HAP-1 (cell line): ENCODE measurements around the gene ARGLU1.

Experiments
- DNase-seq, 2 experiments: peaks; one replicate each; pipeline ENCODE4 v3.0.0-alpha.2; 2016 to 2020; ENCODE audit warnings: low spot score in 2 of 2
- H3K27me3 ChIP-seq: fragments of 250-450 bp; sonication (Bioruptor Pico); 2 replicates; pipeline ENCODE4 v1.5.1; 2020; ENCODE audit warnings: low read depth, mild to moderate bottlenecking, moderate library complexity
- H3K36me3 ChIP-seq: fragments of 250-450 bp; sonication (Bioruptor Pico); replicated peaks from 2 replicates; pipeline ENCODE4 v1.5.1; 2020; ENCODE audit warnings: mild to moderate bottlenecking
- H3K4me1 ChIP-seq: fragments of 250-450 bp; sonication (Bioruptor Pico); 2 replicates; pipeline ENCODE4 v1.5.1; 2020; ENCODE audit warnings: mild to moderate bottlenecking
- H3K4me3 ChIP-seq: fragments of 250-450 bp; sonication (Bioruptor Pico); 2 replicates; pipeline ENCODE4 v1.5.1; 2020; ENCODE audit warnings: mild to moderate bottlenecking, moderate library complexity
- H3K9me3 ChIP-seq: fragments of 250-450 bp; sonication (Bioruptor Pico); 2 replicates; pipeline ENCODE4 v1.5.1; 2020; ENCODE audit warnings: mild to moderate bottlenecking, moderate library complexity
- in situ Hi-C: fragments of 300-500 bp; cut with MboI; formaldehyde crosslinking; loops from 3 replicates; pipeline ENCODE4 v1.14.3; 2020; ENCODE audit warnings: low sequenced_read_pairs, inconsistent platforms, mixed read lengths

The ARGLU1 gene

DNA sequence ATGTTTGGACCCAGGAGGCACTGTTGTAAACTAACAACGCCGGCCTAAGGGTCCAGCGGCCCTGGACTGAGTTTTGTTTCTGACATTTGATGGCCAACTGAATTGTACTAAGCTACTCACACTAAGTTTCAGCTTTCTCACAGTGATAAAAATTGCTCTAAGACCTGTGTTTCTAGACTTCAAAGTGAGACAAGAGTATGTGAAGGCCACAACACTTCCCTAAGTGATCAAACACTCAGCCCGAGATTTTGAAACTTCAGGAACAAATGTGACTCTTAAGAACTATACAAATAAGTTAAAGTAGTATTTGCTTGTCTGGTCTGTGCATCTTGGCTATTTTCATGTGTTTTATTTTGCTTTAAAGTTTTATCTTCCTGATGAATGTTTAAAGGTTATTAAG is 62.6 kb downstream of the ARGLU1 start:
- Histone ChIP-seq H3K27me3 (no peaks in the 10 kb centered on the region), H3K4me3 (no peak overlapping the region), H3K4me1 (peaks cover 28% of the 10 kb centered on the region), H3K9me3 (no peaks in the 10 kb centered on the region), H3K36me3 (no peaks in the 10 kb centered on the region)
- DNase-seq = no peak
- in situ Hi-C loops = no loop called here

- H3K4me1 ChIP-seq = peaks cover 28% of the 10 kb centered on the region
These were observed 64.0 kb downstream of the ARGLU1 start for GRCh38 chr13:106503730-106504453.

GRCh38 chr13:106503272-106503671 is 64.7 kb downstream of the ARGLU1 start:
- Histone ChIP-seq H3K36me3 (no peaks in the 10 kb centered on the region), H3K4me1 (peaks cover 25% of the 10 kb centered on the region), H3K4me3 (no peak overlapping the region), H3K9me3 (no peaks in the 10 kb centered on the region), H3K27me3 (no peaks in the 10 kb centered on the region)
- no peak for DNase-seq
- in situ Hi-C loops = no loop called here

More at GRCh38 chr13:106503730-106504453, 64.0 kb downstream of the ARGLU1 start:
- Histone ChIP-seq H3K4me3 (no peak overlapping the region), H3K27me3 (no peaks in the 10 kb centered on the region), H3K36me3 (no peaks in the 10 kb centered on the region), H3K9me3 (no peaks in the 10 kb centered on the region)
- in situ Hi-C loops = no loop called here
- DNase-seq = no peak

- H3K4me1 ChIP-seq = peaks cover 7% of the 10 kb centered on the region; the same call in 1 of the 2 replicates
- no peaks in the 10 kb centered on the region for H3K27me3 ChIP-seq
- no peak overlapping the region for H3K4me3 ChIP-seq
- no peaks in the 10 kb centered on the region for H3K36me3 ChIP-seq
- DNase-seq = no peak
- no peaks in the 10 kb centered on the region for H3K9me3 ChIP-seq
- in situ Hi-C loops = no loop called here
These were observed 67.5 kb downstream of the ARGLU1 start for GRCh38 chr13:106500445-106500844.

DNA sequence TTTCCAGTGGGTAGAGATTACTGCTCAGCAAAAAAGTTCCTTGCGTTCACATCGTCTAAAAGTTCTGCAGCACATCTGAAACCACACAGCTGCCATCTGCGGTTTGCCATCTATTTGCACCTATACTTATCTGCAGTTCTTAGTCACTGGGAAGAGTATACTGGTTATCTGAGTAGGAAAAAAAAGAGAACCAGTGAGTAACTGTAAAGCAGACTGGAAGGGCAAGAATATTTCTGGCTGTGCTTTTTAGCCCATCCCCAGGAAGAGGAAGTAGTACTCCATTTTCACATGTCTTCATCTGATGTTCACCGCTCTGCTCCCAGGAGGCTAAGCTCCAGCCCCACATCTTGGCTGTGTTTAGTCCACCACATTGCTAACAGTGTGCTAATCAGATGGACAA is 68.0 kb downstream of the ARGLU1 start:
- DNase-seq = no peak
- Histone ChIP-seq H3K9me3 (no peaks in the 10 kb centered on the region), H3K4me1 (peaks cover 7% of the 10 kb centered on the region; the same call in 1 of the 2 replicates), H3K27me3 (no peaks in the 10 kb centered on the region), H3K36me3 (no peaks in the 10 kb centered on the region), H3K4me3 (no peak overlapping the region)
- in situ Hi-C loops = no loop called here

- H3K4me1 ChIP-seq = peaks cover 7% of the 10 kb centered on the region; the same call in 1 of the 2 replicates
- no peak overlapping the region for H3K4me3 ChIP-seq
- no peaks in the 10 kb centered on the region for H3K27me3 ChIP-seq
- no peaks in the 10 kb centered on the region for H3K9me3 ChIP-seq
- H3K36me3 ChIP-seq = no peaks in the 10 kb centered on the region
- in situ Hi-C loops = no loop called here
- DNase-seq = no peak
These were observed 68.8 kb downstream of the ARGLU1 start for GRCh38 chr13:106499113-106499512.

- Histone ChIP-seq H3K27me3 (no peaks in the 10 kb centered on the region), H3K4me1 (peaks cover 7% of the 10 kb centered on the region; the same call in 1 of the 2 replicates), H3K36me3 (no peaks in the 10 kb centered on the region), H3K9me3 (no peaks in the 10 kb centered on the region), H3K4me3 (no peak overlapping the region)
- in situ Hi-C loops = no loop called here
- no peak for DNase-seq
These were observed 69.4 kb downstream of the ARGLU1 start for GRCh38 chr13:106498571-106498970.

DNA sequence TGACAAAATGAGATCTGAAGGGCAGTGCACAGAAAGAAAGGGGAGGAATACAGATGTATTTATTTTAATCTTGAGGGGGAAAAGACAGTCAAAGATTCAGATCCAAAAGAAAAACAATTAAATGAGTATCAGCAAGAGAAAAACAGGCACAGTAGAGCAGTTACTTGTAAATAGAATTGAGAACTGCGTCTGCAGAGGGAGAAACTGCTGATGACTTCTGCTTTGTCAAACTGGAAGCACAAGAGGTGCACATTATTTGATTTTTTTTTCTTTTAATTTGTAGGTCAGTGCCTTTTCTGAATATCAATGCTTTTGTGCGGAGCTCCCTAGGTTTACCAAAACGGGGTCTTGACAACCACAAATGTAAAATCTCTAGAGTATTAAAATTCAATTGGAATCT is 69.8 kb downstream of the ARGLU1 start:
- no peaks in the 10 kb centered on the region for H3K36me3 ChIP-seq
- H3K9me3 ChIP-seq = no peaks in the 10 kb centered on the region
- DNase-seq = no peak
- H3K27me3 ChIP-seq = no peaks in the 10 kb centered on the region
- H3K4me1 ChIP-seq = peaks cover 7% of the 10 kb centered on the region; the same call in 1 of the 2 replicates
- in situ Hi-C loops = no loop called here
- no peak overlapping the region for H3K4me3 ChIP-seq

DNA sequence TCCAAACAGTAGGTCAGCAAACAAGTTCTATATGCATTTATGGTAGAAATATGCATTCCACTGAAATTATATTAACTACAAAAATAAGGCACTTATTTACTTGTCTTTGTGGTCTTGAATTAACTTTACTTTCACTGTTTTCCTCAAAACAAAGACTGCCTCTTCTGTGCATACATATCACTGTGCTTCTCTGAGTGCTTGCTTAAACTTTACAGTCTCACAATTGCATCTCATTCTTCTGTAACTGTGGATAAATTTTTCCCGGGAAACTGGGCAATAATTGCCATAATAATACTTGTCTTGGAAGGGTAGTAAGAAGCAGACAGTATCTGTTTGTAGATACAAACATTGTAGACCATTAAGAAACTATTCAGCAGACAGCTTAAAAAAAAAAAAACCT is 70.9 kb downstream of the ARGLU1 start:
- no peak for DNase-seq
- in situ Hi-C loops = no loop called here
- Histone ChIP-seq H3K4me1 (peaks cover 7% of the 10 kb centered on the region; the same call in 1 of the 2 replicates), H3K27me3 (no peaks in the 10 kb centered on the region), H3K36me3 (0 out of 2 replicates have a peak, but pooled peaks cover 2% of the 10 kb centered on the region), H3K4me3 (no peak overlapping the region), H3K9me3 (no peaks in the 10 kb centered on the region)

- H3K27me3 ChIP-seq = no peaks in the 10 kb centered on the region
- peaks cover 7% of the 10 kb centered on the region; the same call in 1 of the 2 replicates for H3K4me1 ChIP-seq
- H3K36me3 ChIP-seq = peaks cover 2% of the 10 kb centered on the region; the same call in 1 of the 2 replicates
- no peak for DNase-seq
- in situ Hi-C loops = no loop called here
- no peak overlapping the region for H3K4me3 ChIP-seq
- H3K9me3 ChIP-seq = no peaks in the 10 kb centered on the region
These were observed 71.6 kb downstream of the ARGLU1 start for GRCh38 chr13:106496072-106496997.

- Histone ChIP-seq H3K4me1 (peaks cover 7% of the 10 kb centered on the region; the same call in 1 of the 2 replicates), H3K4me3 (no peak overlapping the region), H3K9me3 (no peaks in the 10 kb centered on the region), H3K27me3 (no peaks in the 10 kb centered on the region), H3K36me3 (peaks cover 2% of the 10 kb centered on the region; the same call in 1 of the 2 replicates)
- no peak for DNase-seq
- in situ Hi-C loops = no loop called here
These were observed 73.0 kb downstream of the ARGLU1 start for GRCh38 chr13:106494936-106495335.

- DNase-seq = no peak
- Histone ChIP-seq H3K9me3 (no peaks in the 10 kb centered on the region), H3K4me3 (no peak overlapping the region), H3K27me3 (no peaks in the 10 kb centered on the region), H3K4me1 (peaks cover 7% of the 10 kb centered on the region; the same call in 1 of the 2 replicates), H3K36me3 (peaks cover 2% of the 10 kb centered on the region; the same call in 1 of the 2 replicates)
- in situ Hi-C loops = no loop called here
These were observed 73.4 kb downstream of the ARGLU1 start for GRCh38 chr13:106494506-106494905.

GRCh38 chr13:106493533-106494220 is 74.3 kb downstream of the ARGLU1 start:
- Histone ChIP-seq H3K4me3 (no peak overlapping the region), H3K36me3 (peaks cover 2% of the 10 kb centered on the region; the same call in 1 of the 2 replicates), H3K9me3 (no peaks in the 10 kb centered on the region), H3K4me1 (peaks cover 7% of the 10 kb centered on the region; the same call in 1 of the 2 replicates), H3K27me3 (no peaks in the 10 kb centered on the region)
- DNase-seq = no peak
- in situ Hi-C loops = no loop called here
